Activated naive CD4-positive, alpha-beta T cell treated with anti-CD3 and anti-CD28 coated beads, Interleukin-2, amount 10 ng/mL, durations not matched to agents 7 days and 5 days (primary cell): ENCODE data around the gene LARGE1.

Experiments used
- CTCF ChIA-PET: fragments of 350-600 bp; sonication (Branson Sonifier 250); formaldehyde crosslinking; loops from one replicate; lab custom pipeline; 2021; ENCODE audit warnings: antibody characterized with exemption; lab: Charles Lee
- DNase-seq: peaks from one replicate; pipeline ENCODE4 v3.0.0-alpha.2; 2020
- H3K27ac Mint-ChIP-seq: one replicate; pipeline ENCODE4 v1.8.0; 2021; ENCODE audit warnings: mild to moderate bottlenecking, moderate library complexity, mixed read lengths
- H3K27me3 Mint-ChIP-seq: one replicate; pipeline ENCODE4 v1.8.0; 2021; ENCODE audit warnings: mild to moderate bottlenecking, mixed read lengths
- H3K36me3 Mint-ChIP-seq: one replicate; pipeline ENCODE4 v1.8.0; 2021; ENCODE audit warnings: mixed read lengths
- H3K4me1 Mint-ChIP-seq: one replicate; pipeline ENCODE4 v1.8.0; 2021; ENCODE audit warnings: mixed read lengths
- H3K4me3 Mint-ChIP-seq: one replicate; pipeline ENCODE4 v1.8.0; 2021; ENCODE audit warnings: mild to moderate bottlenecking, moderate library complexity, mixed read lengths
- H3K9me3 Mint-ChIP-seq: one replicate; pipeline ENCODE4 v1.8.0; 2021; ENCODE audit warnings: mixed read lengths

The LARGE1 gene

GRCh38 chr22:33793475-33793874, 126.8 kb downstream of the LARGE1 start:
- CTCF ChIA-PET, result no interaction called here
- Mint-ChIP-seq H3K27ac (no peak overlapping the region), H3K36me3 (peaks cover under 1% of the 10 kb centered on the region), H3K9me3 (peaks cover 32% of the 10 kb centered on the region), H3K27me3 (no peaks in the 10 kb centered on the region), H3K4me3 (no peak overlapping the region), H3K4me1 (no peaks in the 10 kb centered on the region)
- DNase-seq, result no peak

DNA sequence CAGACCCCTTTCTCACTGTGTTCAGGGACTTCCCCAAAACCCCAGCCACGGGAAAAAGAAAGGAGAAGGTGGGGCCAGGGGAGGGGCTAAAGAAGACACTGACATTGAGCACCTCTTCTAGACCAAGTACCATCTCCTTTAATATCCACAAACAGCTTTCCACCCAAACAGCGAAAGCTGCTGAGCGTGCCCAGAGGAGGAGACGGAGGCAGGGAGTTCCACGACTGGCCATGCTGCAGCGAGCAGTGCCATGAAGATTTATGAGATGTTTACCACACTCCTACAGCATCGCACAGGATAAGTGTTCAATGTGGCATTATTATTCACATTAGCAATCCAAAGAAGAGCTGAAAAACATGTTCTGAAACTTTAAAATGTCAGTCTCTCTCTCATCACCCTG, 127.4 kb downstream of the LARGE1 start:
- CTCF ChIA-PET, result no interaction called here
- Mint-ChIP-seq H3K9me3 (peaks cover 34% of the 10 kb centered on the region), H3K4me1 (no peaks in the 10 kb centered on the region), H3K4me3 (no peak overlapping the region), H3K36me3 (peaks cover 1% of the 10 kb centered on the region), H3K27ac (no peak overlapping the region), H3K27me3 (no peaks in the 10 kb centered on the region)
- DNase-seq, result no peak

DNA sequence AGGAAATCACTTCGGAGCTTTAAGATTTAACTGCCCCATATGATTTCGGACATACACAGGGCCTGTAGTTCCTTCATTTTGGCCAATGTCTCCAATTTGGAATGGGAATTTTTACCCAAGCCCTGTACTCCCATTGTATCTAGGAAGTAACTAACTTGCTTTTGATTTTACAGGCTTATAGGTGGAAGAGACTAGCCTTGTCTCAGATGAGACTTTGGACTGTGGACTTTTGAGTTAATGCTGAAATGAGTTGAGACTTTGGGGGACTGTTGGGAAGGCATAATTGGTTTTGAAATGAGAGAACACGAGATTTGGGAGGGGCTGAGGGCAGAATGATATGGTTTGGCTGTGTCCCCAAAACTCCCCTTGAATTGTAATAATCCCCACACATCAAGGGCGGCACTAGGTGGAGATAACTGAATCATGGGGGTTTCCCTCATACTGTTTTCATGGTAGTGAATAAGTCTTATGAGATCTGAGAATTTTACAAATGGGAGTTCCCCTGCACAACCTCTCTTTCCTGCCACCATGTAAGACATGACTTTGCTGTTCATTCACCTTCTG, 130.5 kb downstream of the LARGE1 start:
- Mint-ChIP-seq H3K9me3 (peaks cover 28% of the 10 kb centered on the region), H3K4me3 (no peak overlapping the region), H3K27me3 (no peaks in the 10 kb centered on the region), H3K27ac (no peak overlapping the region), H3K36me3 (peaks cover 1% of the 10 kb centered on the region), H3K4me1 (no peaks in the 10 kb centered on the region)
- no peak for DNase-seq
- CTCF ChIA-PET, result no interaction called here

DNA sequence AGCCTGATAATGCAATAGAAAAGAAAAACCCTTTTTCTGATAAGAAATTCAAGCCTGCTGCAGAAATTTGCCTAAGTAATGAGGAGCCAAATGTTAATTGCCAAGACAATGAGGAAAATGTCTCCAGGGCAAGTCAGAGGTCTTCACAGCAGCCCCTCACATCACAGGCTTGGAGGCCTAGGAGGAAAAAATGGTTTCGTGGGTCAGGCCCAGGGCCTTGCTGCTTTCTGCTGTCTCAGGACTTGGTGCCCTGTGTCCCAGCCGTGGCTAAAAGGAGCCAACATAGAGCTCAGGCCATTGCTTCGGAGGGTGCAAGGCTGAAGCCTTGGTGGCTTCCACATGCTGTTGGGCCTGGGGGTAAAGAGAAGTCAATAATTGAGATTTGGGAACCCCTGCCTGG, 131.3 kb downstream of the LARGE1 start:
- peaks cover 1% of the 10 kb centered on the region for H3K36me3 Mint-ChIP-seq
- CTCF ChIA-PET, result no interaction called here
- H3K4me3 Mint-ChIP-seq, result no peak overlapping the region
- no peak for DNase-seq
- H3K9me3 Mint-ChIP-seq, result peaks cover 31% of the 10 kb centered on the region
- no peak overlapping the region for H3K27ac Mint-ChIP-seq
- no peaks in the 10 kb centered on the region for H3K4me1 Mint-ChIP-seq
- H3K27me3 Mint-ChIP-seq, result no peaks in the 10 kb centered on the region

GRCh38 chr22:33787645-33788456, 132.4 kb downstream of the LARGE1 start:
- Mint-ChIP-seq H3K4me3 (no peak overlapping the region), H3K36me3 (peaks cover 1% of the 10 kb centered on the region), H3K27ac (no peak overlapping the region), H3K27me3 (no peaks in the 10 kb centered on the region), H3K9me3 (peaks cover 35% of the 10 kb centered on the region), H3K4me1 (no peaks in the 10 kb centered on the region)
- CTCF ChIA-PET, result no interaction called here
- no peak for DNase-seq

- no peak for DNase-seq
- Mint-ChIP-seq H3K36me3 (peaks cover 1% of the 10 kb centered on the region), H3K9me3 (peaks cover 38% of the 10 kb centered on the region), H3K27ac (no peak overlapping the region), H3K4me1 (no peaks in the 10 kb centered on the region), H3K27me3 (no peaks in the 10 kb centered on the region), H3K4me3 (no peak overlapping the region)
- CTCF ChIA-PET, result no interaction called here
Observed at GRCh38 chr22:33786149-33786548, 134.1 kb downstream of the LARGE1 start.

DNA sequence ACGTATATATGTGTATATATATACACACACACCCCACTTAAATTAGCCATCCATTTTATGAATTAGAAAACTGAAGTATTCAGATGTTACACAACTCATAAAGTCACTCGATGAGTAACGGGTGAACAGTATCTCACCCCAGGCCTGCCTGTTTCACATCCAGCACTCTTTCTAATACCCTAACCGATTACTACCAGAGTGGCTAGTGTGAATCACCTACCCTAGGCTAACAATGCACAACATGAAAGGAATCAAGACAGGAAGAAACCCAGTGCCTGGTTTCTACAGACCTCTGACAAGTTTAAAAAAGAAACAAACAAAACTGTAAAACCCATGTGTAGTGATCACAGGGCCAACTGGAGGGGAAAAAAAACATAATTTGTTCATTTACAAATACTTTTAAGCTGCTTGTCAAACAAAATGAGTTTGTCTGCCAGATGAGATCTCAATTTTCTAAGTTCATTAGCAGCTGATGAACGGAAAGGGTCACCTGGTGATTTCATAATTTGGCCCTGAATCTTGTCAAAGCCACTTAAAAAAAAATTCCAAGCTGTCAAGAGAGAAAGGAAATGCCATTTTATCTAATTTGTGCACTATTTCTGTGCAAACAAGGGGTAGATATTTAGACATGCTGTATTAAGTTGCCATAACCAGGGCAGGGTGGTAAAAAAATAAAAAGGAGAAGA, 134.8 kb downstream of the LARGE1 start:
- H3K36me3 Mint-ChIP-seq, result peaks cover 1% of the 10 kb centered on the region
- H3K9me3 Mint-ChIP-seq, result peaks cover 41% of the 10 kb centered on the region
- H3K27ac Mint-ChIP-seq, result no peak overlapping the region
- H3K27me3 Mint-ChIP-seq, result no peaks in the 10 kb centered on the region
- H3K4me3 Mint-ChIP-seq, result no peak overlapping the region
- CTCF ChIA-PET, result no interaction called here
- H3K4me1 Mint-ChIP-seq, result no peaks in the 10 kb centered on the region
- no peak for DNase-seq

- no peak overlapping the region for H3K27ac Mint-ChIP-seq
- H3K9me3 Mint-ChIP-seq, result peaks cover 32% of the 10 kb centered on the region
- H3K4me1 Mint-ChIP-seq, result no peaks in the 10 kb centered on the region
- H3K27me3 Mint-ChIP-seq, result no peaks in the 10 kb centered on the region
- DNase-seq, result no peak
- CTCF ChIA-PET, result no interaction called here
- H3K4me3 Mint-ChIP-seq, result no peak overlapping the region
- no peaks in the 10 kb centered on the region for H3K36me3 Mint-ChIP-seq
Observed at GRCh38 chr22:33781411-33781810, 138.9 kb downstream of the LARGE1 start.

GRCh38 chr22:33780531-33781136, 139.6 kb downstream of the LARGE1 start:
- no peaks in the 10 kb centered on the region for H3K4me1 Mint-ChIP-seq
- H3K27ac Mint-ChIP-seq, result no peak overlapping the region

GRCh38 chr22:33779243-33779642, 141.0 kb downstream of the LARGE1 start:
- no peak for DNase-seq
- no peaks in the 10 kb centered on the region for H3K27me3 Mint-ChIP-seq
- no peaks in the 10 kb centered on the region for H3K4me1 Mint-ChIP-seq
- no peaks in the 10 kb centered on the region for H3K36me3 Mint-ChIP-seq
- H3K27ac Mint-ChIP-seq, result no peak overlapping the region
- H3K4me3 Mint-ChIP-seq, result no peak overlapping the region
- CTCF ChIA-PET, result no interaction called here
- H3K9me3 Mint-ChIP-seq, result peaks cover 39% of the 10 kb centered on the region

More at GRCh38 chr22:33780531-33781136, 139.6 kb downstream of the LARGE1 start:
- DNase-seq, result no peak
- H3K4me3 Mint-ChIP-seq, result no peak overlapping the region
- no peaks in the 10 kb centered on the region for H3K27me3 Mint-ChIP-seq
- CTCF ChIA-PET, result no interaction called here
- H3K36me3 Mint-ChIP-seq, result no peaks in the 10 kb centered on the region
- peaks cover 37% of the 10 kb centered on the region for H3K9me3 Mint-ChIP-seq

GRCh38 chr22:33776491-33776890, 143.8 kb downstream of the LARGE1 start:
- H3K36me3 Mint-ChIP-seq, result no peaks in the 10 kb centered on the region
- no peak overlapping the region for H3K4me3 Mint-ChIP-seq
- H3K27me3 Mint-ChIP-seq, result no peaks in the 10 kb centered on the region
- DNase-seq, result no peak
- no peak overlapping the region for H3K27ac Mint-ChIP-seq
- no peaks in the 10 kb centered on the region for H3K4me1 Mint-ChIP-seq
- H3K9me3 Mint-ChIP-seq, result peaks cover 31% of the 10 kb centered on the region
- CTCF ChIA-PET, result no interaction called here

DNA sequence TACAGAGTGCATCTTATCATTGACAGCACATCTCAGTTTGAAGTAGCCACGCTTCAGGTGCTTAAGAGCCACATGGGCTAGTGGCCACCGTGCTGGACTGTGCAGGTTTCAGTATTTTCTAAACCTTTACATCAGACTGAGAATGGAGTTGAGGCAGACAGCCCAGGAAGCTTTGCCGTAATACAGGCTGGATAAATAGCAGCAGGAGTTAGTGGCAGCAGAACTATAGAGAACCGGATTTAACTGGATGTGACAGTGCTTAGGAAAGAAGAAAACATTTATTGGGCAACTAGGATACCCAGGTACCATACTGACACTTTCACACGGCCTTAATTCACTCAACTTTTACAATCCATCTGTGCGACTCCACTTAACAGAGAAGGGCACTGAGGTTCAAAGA, 145.5 kb downstream of the LARGE1 start:
- H3K4me3 Mint-ChIP-seq, result no peak overlapping the region
- peaks cover 25% of the 10 kb centered on the region for H3K9me3 Mint-ChIP-seq
- no peaks in the 10 kb centered on the region for H3K36me3 Mint-ChIP-seq
- no peak for DNase-seq
- no peaks in the 10 kb centered on the region for H3K4me1 Mint-ChIP-seq
- H3K27ac Mint-ChIP-seq, result no peak overlapping the region
- H3K27me3 Mint-ChIP-seq, result no peaks in the 10 kb centered on the region
- CTCF ChIA-PET, result no interaction called here

DNA sequence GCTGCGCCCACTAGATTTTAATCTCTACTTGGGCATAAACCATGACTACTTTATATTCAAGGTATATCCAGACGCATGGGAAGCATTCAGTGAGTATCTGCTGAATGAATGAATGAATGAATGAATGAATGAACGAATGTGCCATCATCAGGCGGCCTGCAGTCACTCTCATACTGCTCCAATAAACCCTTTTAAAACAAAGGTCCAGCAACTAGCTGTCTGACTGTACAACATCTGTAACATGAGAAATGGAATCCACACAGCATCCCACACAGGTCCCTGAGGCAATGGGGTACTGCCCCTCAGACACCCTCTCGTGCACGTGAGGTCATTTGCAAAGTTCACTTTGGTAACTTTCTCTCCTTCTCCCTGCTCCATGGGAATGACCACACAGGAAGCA, 147.5 kb downstream of the LARGE1 start:
- H3K27ac Mint-ChIP-seq, result no peak overlapping the region
- no peak for DNase-seq
- H3K36me3 Mint-ChIP-seq, result no peaks in the 10 kb centered on the region
- CTCF ChIA-PET, result no interaction called here
- H3K4me3 Mint-ChIP-seq, result no peak overlapping the region
- no peaks in the 10 kb centered on the region for H3K4me1 Mint-ChIP-seq
- H3K9me3 Mint-ChIP-seq, result peaks cover 22% of the 10 kb centered on the region
- no peaks in the 10 kb centered on the region for H3K27me3 Mint-ChIP-seq

DNA sequence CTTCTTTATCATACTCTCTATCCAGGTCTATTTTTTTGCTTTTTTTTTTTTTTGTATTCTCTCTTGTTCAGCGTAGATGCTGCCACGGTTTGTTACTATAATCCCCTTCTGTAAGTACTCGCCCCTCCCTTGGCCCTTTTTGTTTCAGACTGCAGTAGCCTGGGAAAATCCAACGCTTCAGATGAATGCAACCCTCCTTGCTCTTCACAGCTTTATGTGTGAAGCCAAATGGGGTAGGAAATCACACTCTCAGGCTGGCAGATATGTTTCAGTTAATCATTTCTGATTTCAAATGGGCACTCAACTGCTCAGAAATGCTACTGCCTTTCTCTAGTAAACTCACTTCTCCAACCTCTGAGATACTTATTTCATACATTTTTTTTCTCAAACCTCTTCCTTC, 149.1 kb downstream of the LARGE1 start:
- H3K36me3 Mint-ChIP-seq, result no peaks in the 10 kb centered on the region

More for the DNA sequence above, 149.1 kb downstream of the LARGE1 start:
- Mint-ChIP-seq H3K4me3 (no peak overlapping the region), H3K27me3 (no peaks in the 10 kb centered on the region), H3K27ac (no peak overlapping the region), H3K4me1 (no peaks in the 10 kb centered on the region), H3K9me3 (peaks cover 16% of the 10 kb centered on the region)
- CTCF ChIA-PET, result no interaction called here
- DNase-seq, result no peak
